ENCODE data around the gene RPL37A.

The RPL37A gene

GRCh38 chr2:216498379-216499352 lies at the start of gene RPL37A:
RPL37A (plus strand) TSS chr2:216498844; CDS start chr2:216498875, 31 bp downstream.
- peak; percentile 86 for DNase-seq

- no peak for DNase-seq
Observed at GRCh38 chr2:216450346-216450745, 48.3 kb upstream of the RPL37A start.

GRCh38 chr2:216450784-216451183 lies 47.9 kb upstream of the RPL37A start:
- DNase-seq: no peak

- no peak for DNase-seq
Observed at GRCh38 chr2:216453955-216454614, 44.6 kb upstream of the RPL37A start.

- no peak for DNase-seq
Observed at GRCh38 chr2:216463148-216463547, 35.5 kb upstream of the RPL37A start.

GRCh38 chr2:216464104-216464720 lies 34.4 kb upstream of the RPL37A start:
- DNase-seq: no peak

GRCh38 chr2:216465579-216466195 lies 33.0 kb upstream of the RPL37A start:
- no peak for DNase-seq

- DNase-seq: no peak
Observed at GRCh38 chr2:216467845-216468244, 30.8 kb upstream of the RPL37A start.

GRCh38 chr2:216469661-216470060 lies 29.0 kb upstream of the RPL37A start:
- no peak for DNase-seq

GRCh38 chr2:216473187-216473586 lies 25.5 kb upstream of the RPL37A start:
- no peak for DNase-seq

- DNase-seq: no peak
Observed at GRCh38 chr2:216474925-216475670, 23.5 kb upstream of the RPL37A start.

- DNase-seq: no peak
Observed at GRCh38 chr2:216475767-216476166, 22.9 kb upstream of the RPL37A start.

- DNase-seq: no peak
Observed at GRCh38 chr2:216477283-216478035, 21.2 kb upstream of the RPL37A start.

GRCh38 chr2:216478151-216478550 lies 20.5 kb upstream of the RPL37A start:
- no peak for DNase-seq

GRCh38 chr2:216478791-216479190 lies 19.9 kb upstream of the RPL37A start:
- no peak for DNase-seq

GRCh38 chr2:216480221-216480620 lies 18.4 kb upstream of the RPL37A start:
- no peak for DNase-seq

- DNase-seq: no peak
Observed at GRCh38 chr2:216482640-216483039, 16.0 kb upstream of the RPL37A start.

- no peak for DNase-seq
Observed at GRCh38 chr2:216485237-216485636, 13.4 kb upstream of the RPL37A start.

GRCh38 chr2:216485745-216486144 lies 12.9 kb upstream of the RPL37A start:
- DNase-seq: no peak

- DNase-seq: no peak
Observed at GRCh38 chr2:216486271-216486670, 12.4 kb upstream of the RPL37A start.

- DNase-seq: no peak
Observed at GRCh38 chr2:216486708-216487107, 11.9 kb upstream of the RPL37A start.

- no peak for DNase-seq
Observed at GRCh38 chr2:216490061-216490460, 8.6 kb upstream of the RPL37A start.
